HepG2 (cell line): ENCODE results near the gene SLC44A4. TPM values are rescaled to one million over a fixed set of nuclear protein-coding genes. Genes with fewer than 3 reads are reported as not detected.

Experiments used
- ARNT2 ChIP-seq: sonication (generic); formaldehyde crosslinking; IDR thresholded peaks from 2 replicates; pipeline ENCODE4 v1.8.0; 2022; ENCODE audit warnings: mild to moderate bottlenecking, low read depth, missing genetic modification reagents, moderate library complexity
- ATF3 ChIP-seq: sonication (generic); formaldehyde crosslinking; IDR thresholded peaks from 2 replicates; pipeline ENCODE4 v1.4.0; 2020; ENCODE audit warnings: missing genetic modification reagents
- BCLAF1 ChIP-seq: fragments of 450-650 bp; IDR thresholded peaks from 2 replicates; pipeline ENCODE4 v1.6.1; 2017; ENCODE audit warnings: mild to moderate bottlenecking
- CEBPZ ChIP-seq: IDR thresholded peaks from 2 replicates; pipeline ENCODE4 v1.6.1; 2012; ENCODE audit warnings: low read length, improper control_type of control experiment
- DNMT3B ChIP-seq: conservative IDR thresholded peaks from 2 replicates; pipeline ENCODE4 v1.6.1; 2016; ENCODE audit warnings: missing biosample characterization, control low read depth
- FOXM1 ChIP-seq: sonication (generic); formaldehyde crosslinking; IDR thresholded peaks from 2 replicates; pipeline ENCODE4 v1.5.0; 2020; ENCODE audit warnings: missing genetic modification reagents
- FOXO1 ChIP-seq: sonication (generic); formaldehyde crosslinking; IDR thresholded peaks from 2 replicates; pipeline ENCODE4 v1.4.0; 2020; ENCODE audit warnings: missing genetic modification reagents
- MTERF4 ChIP-seq: sonication (generic); formaldehyde crosslinking; IDR thresholded peaks from 2 replicates; pipeline ENCODE4 v1.8.0; 2023; ENCODE audit warnings: mild to moderate bottlenecking, missing genetic modification reagents
- NBN ChIP-seq: fragments of 450-650 bp; conservative IDR thresholded peaks from 2 replicates; pipeline ENCODE4 v1.6.1; 2017
- NFIC ChIP-seq: IDR thresholded peaks from 2 replicates; pipeline ENCODE4 v1.6.1; 2012; ENCODE audit warnings: mild to moderate bottlenecking, low read length, inconsistent platforms
- NKX3-1 ChIP-seq: sonication (generic); formaldehyde crosslinking; IDR thresholded peaks from 2 replicates; pipeline ENCODE4 v1.5.0; 2020; ENCODE audit warnings: missing genetic modification reagents
- PAF1 ChIP-seq: IDR thresholded peaks from 2 replicates; pipeline ENCODE4 v1.6.1; 2016; ENCODE audit warnings: missing genetic modification reagents, missing compliant biosample characterization
- PHB2 ChIP-seq: fragments of 450-650 bp; IDR thresholded peaks from 2 replicates; pipeline ENCODE4 v1.6.1; 2018; ENCODE audit not compliant: partially characterized antibody
- PRPF4 ChIP-seq: fragments of 200-400 bp; formaldehyde crosslinking; IDR thresholded peaks from 2 replicates; pipeline ENCODE4 v1.6.1; 2016; ENCODE audit warnings: low read length, low read depth; ENCODE audit not compliant: poor library complexity, severe bottlenecking
- SIX1 ChIP-seq: sonication (generic); formaldehyde crosslinking; IDR thresholded peaks from 2 replicates; pipeline ENCODE4 v1.4.0; 2020; ENCODE audit warnings: missing genetic modification reagents, borderline replicate concordance
- SIX4 ChIP-seq: sonication (generic); formaldehyde crosslinking; IDR thresholded peaks from 2 replicates; pipeline ENCODE4 v1.4.0; 2020; ENCODE audit warnings: missing genetic modification reagents
- YEATS2 ChIP-seq: sonication (generic); formaldehyde crosslinking; IDR thresholded peaks from 2 replicates; pipeline ENCODE4 v1.4.0; 2020; ENCODE audit warnings: missing genetic modification reagents, borderline replicate concordance
- ZFYVE20 ChIP-seq: sonication (generic); formaldehyde crosslinking; IDR thresholded peaks from 2 replicates; pipeline ENCODE4 v1.8.0; 2023; ENCODE audit warnings: low read depth, mild to moderate bottlenecking, moderate library complexity, missing genetic modification reagents, borderline replicate concordance
- ZNF3 ChIP-seq: IDR thresholded peaks from 2 replicates; pipeline ENCODE4 v1.7.0; 2017; ENCODE audit warnings: inconsistent platforms
- ZNF644 ChIP-seq: IDR thresholded peaks from 2 replicates; pipeline ENCODE4 v1.6.1; 2016; ENCODE audit warnings: low read depth
- ZNF652 ChIP-seq: IDR thresholded peaks from 2 replicates; pipeline ENCODE4 v1.6.1; 2016; ENCODE audit warnings: low read depth, borderline replicate concordance
- ZNF674 ChIP-seq: sonication (generic); formaldehyde crosslinking; IDR thresholded peaks from 2 replicates; pipeline ENCODE4 v1.5.0; 2020; ENCODE audit warnings: low read depth, mild to moderate bottlenecking, missing genetic modification reagents
- ZNF740 ChIP-seq: sonication (generic); formaldehyde crosslinking; IDR thresholded peaks from 2 replicates; pipeline ENCODE4 v1.4.0; 2020; ENCODE audit warnings: missing genetic modification reagents
- polyA plus RNA-seq, 8 experiments: library from polyadenylated mRNA; depleted of rRNA in 3 of 8; stranded (reverse) in 7 of 8; unstranded in 1 of 8; fragments of >200 nt; fragmentation: Illumina TruSeq in 4 of 8; extraction: Trizol in 4 of 8; gene quantifications; 2 replicates each; pipeline versions ENCODE4 v1.2.1 to v1.2.3, GENCODE V29; 2011 to 2016; ENCODE audit warnings: low read depth in 4 of 8, missing spikeins in 1 of 8, mixed read lengths in 1 of 8; ENCODE audit not compliant: insufficient read depth in 1 of 8
- total RNA-seq, 5 experiments: library from RNA; depleted of rRNA; stranded (reverse); fragments of >200 nt; fragmentation: Illumina TruSeq; extraction: Trizol; gene quantifications; 2 replicates each; pipeline ENCODE4 v1.2.3, GENCODE V29; 2016; ENCODE audit warnings: low read depth in 1 of 5

The SLC44A4 gene
- total and polyA plus RNA-seq, 2 of the 13 experiments (the other 11 are each of a cell fraction or from before 2014, with no cell fraction given) = 3.5 to 5.9 TPM

GRCh38 chr6:31862344-31863235, 16.2 kb downstream of the SLC44A4 start, which contains the start of gene NEU1 (continued):
- TF ChIP-seq NKX3-1 (peak; percentile 97), ZNF674 (CRISPR knock-in tag) (no peak), DNMT3B (CRISPR knock-in tag) (peak; percentile 70; the same call in 1 of the 2 replicates), ZNF652 (CRISPR knock-in tag) (no peak), NFIC (peak; percentile 37; the same call in 1 of the 2 replicates), FOXO1 (CRISPR knock-in tag) (peak; percentile 73), ARNT2 (CRISPR knock-in tag) (peak; percentile 88), PHB2 (no peak), ZFYVE20 (CRISPR knock-in tag) (no peak), SIX4 (peak; percentile 68; the same call in 1 of the 2 replicates), CEBPZ (no peak), ZNF3 (peak; percentile 29; the same call in 1 of the 2 replicates), PAF1 (CRISPR knock-in tag) (no peak), ZNF740 (0 out of 2 replicates have a peak, but pooled peaks have one; percentile 10), ZNF644 (CRISPR knock-in tag) (no peak; the same call in 1 of the 2 replicates), YEATS2 (CRISPR knock-in tag) (peak; percentile 93), BCLAF1 (no peak), FOXM1 (CRISPR knock-in tag) (no peak), MTERF4 (CRISPR knock-in tag) (no peak), ATF3 (CRISPR knock-in tag) (peak; percentile 84), PRPF4 (no peak), SIX1 (peak; percentile 61; the same call in 1 of the 2 replicates), NBN (no peak)
